ENCODE results near the gene EEF2KMT. TPM values are rescaled to one million over a fixed set of nuclear protein-coding genes. Genes with fewer than 3 reads are reported as not detected.
"Not testable (repeated sequence)": the region's sequence is repeated elsewhere in the genome, so short reads cannot be mapped to it uniquely, and the experiment has no call there.

EEF2KMT gene
- total RNA-seq, 6 experiments from 2014 or later = 6.0 to 10.8 (median 7.4) TPM

GRCh38 chr16:5117300-5118087 lies 19.9 kb upstream of the EEF2KMT start:
- H3K4me3 ChIP-seq; H3K27ac ChIP-seq; ATAC-seq; intact Hi-C loops (cut with DNase I); H3K9me3 ChIP-seq; H3K27me3 ChIP-seq; H3K36me3 ChIP-seq; H3K4me1 ChIP-seq: not testable (repeated sequence)
- 44% methylated on average over 8 of the region's 20 CpGs for WGBS (ENCODE audit: insufficient coverage, low coverage, low lambda C conversion rate, missing lambda C conversion rate)
- DNase-seq = peak; percentile 49 to 58 (median 52)

GRCh38 chr16:5116780-5117295 lies 19.2 kb upstream of the EEF2KMT start:
- H3K4me1 ChIP-seq; DNase-seq; H3K36me3 ChIP-seq; H3K27me3 ChIP-seq; intact Hi-C loops (cut with DNase I); H3K4me3 ChIP-seq; ATAC-seq; H3K27ac ChIP-seq; H3K9me3 ChIP-seq: not testable (repeated sequence)
- 62% methylated on average over 7 of the region's 10 CpGs for WGBS (ENCODE audit: insufficient coverage, low coverage, low lambda C conversion rate, missing lambda C conversion rate)

- intact Hi-C loops (cut with DNase I); H3K27ac ChIP-seq; H3K36me3 ChIP-seq; ATAC-seq; H3K4me1 ChIP-seq; DNase-seq; H3K27me3 ChIP-seq; H3K4me3 ChIP-seq; H3K9me3 ChIP-seq: not testable (repeated sequence)
- 67% methylated on average over 7 of the region's 10 CpGs for WGBS (ENCODE audit: insufficient coverage, low coverage, low lambda C conversion rate, missing lambda C conversion rate)
Observed at GRCh38 chr16:5110933-5111332, 13.3 kb upstream of the EEF2KMT start.

GRCh38 chr16:5108505-5109158 lies 11.0 kb upstream of the EEF2KMT start:
- Histone ChIP-seq H3K27me3 (no peaks in the 10 kb centered on the region), H3K4me1 (no peaks in the 10 kb centered on the region), H3K36me3 (no peaks in the 10 kb centered on the region), H3K9me3 (no peaks in the 10 kb centered on the region), H3K27ac (no peak overlapping the region), H3K4me3 (no peak overlapping the region)
- TF ChIP-seq CTCF (IDR thresholded peaks at IDR 0.05) = no peak
- no peak for TF ChIP-seq POLR2A (IDR thresholded peaks at IDR 0.05)
- ATAC-seq (no peak), DNase-seq (no peak)
- WGBS (ENCODE audit: insufficient coverage, low coverage, low lambda C conversion rate, missing lambda C conversion rate) = 92% methylated on average over 2 of the region's 27 CpGs
- intact Hi-C loops (cut with DNase I) = no loop called here

- H3K4me1 ChIP-seq; DNase-seq; H3K9me3 ChIP-seq; H3K27me3 ChIP-seq; ATAC-seq; H3K27ac ChIP-seq; H3K36me3 ChIP-seq; H3K4me3 ChIP-seq; intact Hi-C loops (cut with DNase I): not testable (repeated sequence)
- 85% methylated on average over 4 of the region's 5 CpGs for WGBS (ENCODE audit: insufficient coverage, low coverage, low lambda C conversion rate, missing lambda C conversion rate)
Observed at GRCh38 chr16:5105039-5105438, 7.4 kb upstream of the EEF2KMT start.

GRCh38 chr16:5103296-5104032 lies 5.9 kb upstream of the EEF2KMT start:
- H3K4me3 ChIP-seq; DNase-seq; H3K27ac ChIP-seq; H3K9me3 ChIP-seq; H3K4me1 ChIP-seq; ATAC-seq; H3K27me3 ChIP-seq; intact Hi-C loops (cut with DNase I); H3K36me3 ChIP-seq: not testable (repeated sequence)
- 79% methylated on average over 5 of the region's 12 CpGs for WGBS (ENCODE audit: insufficient coverage, low coverage, low lambda C conversion rate, missing lambda C conversion rate)

GRCh38 chr16:5099174-5099573 lies 1.6 kb upstream of the EEF2KMT start:
- 5% methylated on average over 4 of the region's 4 CpGs for WGBS (ENCODE audit: insufficient coverage, low coverage, low lambda C conversion rate, missing lambda C conversion rate)
- H3K27me3 ChIP-seq; H3K4me1 ChIP-seq; ATAC-seq; H3K36me3 ChIP-seq; intact Hi-C loops (cut with DNase I); DNase-seq; H3K9me3 ChIP-seq: not testable (repeated sequence)
- peak overlapping the region; percentile 54 to 66 (median 61) for H3K4me3 ChIP-seq
- peak overlapping the region in 1 of 3 donors; percentile 53 for H3K27ac ChIP-seq
